Suppressor macrophage treated with lipopolysaccharide for 1 hour (primary cell): ENCODE results near the gene TASP1.

ENCODE experiments used
- DNase-seq, 3 donors: peaks; one replicate each; pipeline ENCODE4 v3.0.0-alpha.2; 2020 to 2022

TASP1 gene

DNA sequence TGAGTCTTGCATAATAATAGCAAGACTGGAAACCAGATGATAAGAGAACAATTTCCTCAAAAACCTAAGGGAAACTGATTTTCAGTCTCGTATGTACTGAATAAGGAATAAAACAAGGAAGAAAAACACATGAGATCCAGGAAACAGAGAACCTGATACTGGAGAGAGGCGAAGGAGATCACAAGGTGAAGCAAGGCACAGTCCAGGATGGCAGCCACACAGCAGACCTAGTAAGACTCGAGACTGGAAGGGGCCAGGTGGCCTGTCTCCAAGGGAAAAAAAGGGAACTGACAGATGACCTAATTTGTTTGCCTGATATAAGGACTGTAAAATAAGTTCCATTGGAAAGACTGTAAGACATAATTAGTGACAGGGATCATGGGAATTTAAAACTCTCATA, 71.1 kb downstream of the TASP1 start:
- peak in 2 of 3 donors; percentile 3 for DNase-seq

DNA sequence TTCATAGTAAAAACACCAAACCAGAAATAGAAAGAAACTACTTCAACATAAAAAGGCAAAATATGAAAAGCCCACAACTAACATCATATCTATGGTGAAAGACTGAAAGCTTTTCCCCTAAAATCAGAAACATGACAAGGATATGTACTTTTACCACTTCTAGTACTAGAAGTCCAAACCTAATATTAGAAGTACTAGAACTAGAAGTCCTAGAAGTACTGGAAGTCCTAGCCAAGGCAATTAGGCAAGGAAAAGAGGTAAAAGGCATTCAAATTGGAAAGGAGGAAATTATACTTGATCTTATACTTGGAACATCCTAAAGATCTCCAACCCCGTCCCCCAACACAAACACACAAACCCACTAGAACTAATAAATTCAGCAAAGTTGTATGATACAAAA, 74.9 kb downstream of the TASP1 start:
- DNase-seq = no peak

DNA sequence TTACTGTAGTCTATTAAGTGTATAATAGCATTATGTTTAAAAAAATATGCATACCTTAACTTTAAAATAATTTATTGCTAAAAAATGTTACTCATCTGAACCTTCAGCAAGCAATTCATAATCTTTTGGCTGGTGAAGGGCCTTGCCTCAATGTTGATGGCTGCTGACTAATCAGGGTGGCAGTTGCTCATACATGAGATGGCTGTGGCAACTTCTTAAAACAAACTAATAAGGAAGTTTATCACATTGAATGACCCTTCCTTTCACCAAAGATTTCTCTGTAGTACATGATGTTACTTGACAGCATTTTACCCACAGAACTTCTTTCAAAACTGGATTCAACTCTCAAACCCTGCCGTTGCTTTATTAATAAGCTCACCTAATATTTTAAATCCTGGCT, 84.0 kb downstream of the TASP1 start:
- peak; percentile 17 to 28 (median 20) for DNase-seq

DNA sequence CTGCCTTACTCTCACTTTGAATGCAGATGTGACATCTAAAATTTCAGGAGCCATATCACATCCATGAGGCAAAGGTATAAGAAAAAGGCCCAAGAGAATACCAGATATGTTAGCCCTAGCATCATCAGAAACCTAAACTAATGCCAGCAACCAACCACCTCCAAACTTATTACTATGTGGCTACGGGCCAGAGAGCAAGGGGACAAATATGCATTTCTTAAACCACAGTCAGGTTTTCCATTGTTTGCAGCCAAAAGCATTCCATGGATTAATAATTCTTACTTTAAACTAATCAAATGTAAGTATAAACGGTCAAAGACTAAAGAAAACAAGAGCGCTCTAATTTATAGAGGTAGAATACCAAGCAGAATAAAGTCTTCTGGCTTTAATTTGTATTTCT, 84.7 kb downstream of the TASP1 start:
- no peak for DNase-seq

DNA sequence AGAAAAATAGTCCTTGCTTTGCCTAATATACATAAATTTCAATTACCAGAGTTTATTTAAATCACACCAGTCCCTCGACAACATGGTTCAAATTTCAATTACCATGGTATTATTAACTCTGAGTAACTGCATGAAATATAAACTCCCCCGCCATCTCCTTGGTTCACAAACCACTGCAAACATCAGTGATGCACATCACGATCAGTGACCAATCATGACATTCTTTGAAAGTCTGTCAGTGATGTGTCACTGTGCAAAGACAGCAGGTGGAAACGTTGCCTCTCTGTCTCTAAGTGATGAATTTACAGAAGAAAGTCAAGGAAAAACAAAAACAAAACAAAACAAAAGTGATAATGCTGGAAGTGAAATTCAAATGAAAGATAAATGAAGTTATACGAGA, 86.7 kb downstream of the TASP1 start:
- DNase-seq = no peak

DNA sequence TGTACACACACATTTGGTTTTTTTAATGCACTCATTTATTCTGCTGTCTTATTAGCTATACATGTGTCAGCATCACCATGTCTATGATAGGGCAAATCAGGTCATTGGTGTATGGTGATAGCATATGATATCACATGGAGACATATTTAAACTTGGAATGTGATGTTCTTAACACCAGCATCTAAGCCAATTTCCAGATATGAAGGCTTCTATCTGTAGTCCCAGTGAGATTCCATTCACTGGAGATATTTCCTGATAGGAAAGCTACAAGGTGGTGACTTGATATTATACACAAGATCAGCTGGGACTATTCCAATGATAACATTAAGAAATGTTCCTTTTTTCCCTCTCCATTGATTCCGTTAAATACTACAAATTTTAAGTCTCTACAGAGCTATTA, 89.3 kb downstream of the TASP1 start:
- DNase-seq = no peak

DNA sequence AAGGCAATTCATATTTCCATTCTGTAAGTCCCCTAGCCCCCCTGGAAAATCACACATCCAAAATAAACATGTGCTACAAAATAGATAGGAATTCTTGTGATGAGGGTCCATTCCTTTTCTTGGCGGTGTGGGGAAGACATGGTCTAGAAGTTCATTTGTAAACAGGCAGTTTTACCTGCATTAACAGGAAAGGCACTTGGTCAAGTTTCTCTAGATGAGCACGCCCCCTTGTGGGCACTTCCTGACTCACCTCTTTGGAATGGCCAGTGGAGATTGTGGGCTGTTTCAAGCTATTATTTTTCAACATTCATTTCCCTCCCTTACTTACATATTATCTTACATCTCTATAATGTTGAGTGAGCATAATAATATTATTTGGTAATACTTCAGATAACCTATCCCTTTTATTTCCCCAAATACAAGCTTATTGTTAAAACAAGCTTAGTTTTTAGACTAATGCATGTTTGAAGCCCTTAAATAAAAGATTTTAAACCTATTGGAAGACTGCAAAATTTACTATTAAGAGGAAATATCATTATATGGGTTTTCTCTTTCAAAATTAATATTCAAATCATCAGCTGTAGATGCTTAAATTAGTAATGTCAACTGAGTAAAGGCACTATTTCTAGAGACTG, 92.1 kb downstream of the TASP1 start:
- DNase-seq = peak; percentile 76 to 89 (median 81)

DNA sequence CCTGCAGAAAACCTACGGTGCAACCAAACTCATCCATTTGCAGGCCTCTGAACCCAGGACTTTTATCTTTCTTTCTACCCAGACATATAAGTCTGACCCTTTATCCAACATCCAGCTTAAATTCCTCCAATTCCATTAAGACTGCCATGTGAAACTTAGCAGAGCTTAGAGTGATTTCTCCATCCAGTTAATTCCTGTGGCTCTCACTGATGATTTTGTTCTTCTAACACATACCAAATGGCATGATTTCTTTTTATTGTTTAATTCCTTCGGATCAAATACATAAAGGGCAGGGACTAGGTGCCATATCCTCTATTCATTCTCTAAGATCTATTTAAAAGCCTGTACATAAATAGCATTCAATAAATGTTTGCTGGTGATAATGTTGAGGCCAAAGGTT, 92.9 kb downstream of the TASP1 start:
- no peak for DNase-seq

DNA sequence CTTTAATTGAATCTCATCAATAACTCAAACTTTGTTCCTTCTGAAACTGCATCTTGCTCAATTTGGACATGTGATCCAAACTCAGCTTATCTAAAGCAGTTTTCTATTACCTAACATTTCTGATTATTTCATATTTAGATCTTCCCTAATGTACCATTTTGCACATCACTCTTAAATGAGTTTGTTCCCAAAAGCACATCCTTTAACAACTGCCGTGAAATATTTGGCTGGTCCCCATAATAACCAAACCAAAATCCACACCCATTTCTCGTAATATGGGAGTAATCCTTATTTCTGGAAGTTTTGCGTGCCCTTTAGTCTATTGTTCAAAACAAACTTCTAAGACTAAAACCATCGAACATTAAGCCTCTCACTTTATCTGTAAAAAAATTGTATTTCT, 94.9 kb downstream of the TASP1 start:
- DNase-seq = no peak

DNA sequence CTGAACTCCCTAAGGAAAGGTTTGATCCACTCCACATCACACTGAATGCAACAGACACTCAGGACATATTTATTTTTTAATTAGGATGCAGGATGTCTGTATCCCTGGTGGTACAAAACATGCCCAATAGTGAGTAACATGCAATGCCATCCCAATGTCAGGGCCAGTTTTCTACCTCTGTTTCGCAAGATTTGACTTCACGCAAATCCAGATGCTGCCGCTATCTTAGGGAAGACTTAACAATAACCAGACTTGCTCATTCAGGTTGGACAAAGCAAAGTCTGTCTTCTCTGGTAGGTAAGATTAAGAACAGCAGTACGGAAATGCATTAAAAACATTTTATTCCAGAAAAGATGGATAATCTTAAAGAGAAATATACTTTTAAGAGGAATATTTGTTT, 103.1 kb downstream of the TASP1 start:
- no peak for DNase-seq

DNA sequence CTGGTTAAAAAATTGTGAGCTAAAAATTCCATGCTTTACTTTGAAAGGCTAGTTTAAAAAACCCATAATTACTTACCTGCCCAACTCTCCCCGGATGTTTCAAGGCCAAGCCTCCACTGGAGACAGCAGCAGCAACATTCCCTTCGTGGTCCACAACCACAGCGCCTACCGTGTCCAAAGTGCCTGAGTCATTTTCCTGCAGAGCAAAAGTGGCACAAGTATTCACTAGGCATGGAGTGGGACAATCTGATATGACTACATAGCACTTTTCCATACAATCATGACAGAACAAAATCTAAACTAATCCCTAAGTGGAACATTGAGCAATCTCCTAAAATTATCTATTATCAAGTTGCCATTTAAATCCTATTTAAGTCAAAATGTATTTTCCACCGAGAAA, 104.8 kb downstream of the TASP1 start:
- DNase-seq = no peak

DNA sequence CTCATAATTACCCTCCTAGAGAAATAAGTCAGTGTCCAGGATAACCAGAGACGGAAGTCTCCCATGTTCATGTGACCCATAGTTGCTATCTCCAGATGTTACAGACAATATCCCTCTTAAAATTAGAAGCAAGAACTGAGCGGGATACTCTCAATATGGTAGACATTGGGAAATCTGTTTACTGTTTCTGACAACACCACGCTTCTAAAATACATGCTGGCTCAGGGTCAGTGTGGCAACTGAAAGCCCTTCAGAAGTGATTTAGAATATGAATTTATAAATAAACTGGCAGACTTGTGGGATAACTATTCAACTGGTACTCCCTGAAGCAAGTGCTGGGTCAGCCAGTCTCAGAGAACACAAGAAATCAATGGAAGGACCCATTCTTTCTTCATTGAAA, 108.6 kb downstream of the TASP1 start:
- no peak for DNase-seq

DNA sequence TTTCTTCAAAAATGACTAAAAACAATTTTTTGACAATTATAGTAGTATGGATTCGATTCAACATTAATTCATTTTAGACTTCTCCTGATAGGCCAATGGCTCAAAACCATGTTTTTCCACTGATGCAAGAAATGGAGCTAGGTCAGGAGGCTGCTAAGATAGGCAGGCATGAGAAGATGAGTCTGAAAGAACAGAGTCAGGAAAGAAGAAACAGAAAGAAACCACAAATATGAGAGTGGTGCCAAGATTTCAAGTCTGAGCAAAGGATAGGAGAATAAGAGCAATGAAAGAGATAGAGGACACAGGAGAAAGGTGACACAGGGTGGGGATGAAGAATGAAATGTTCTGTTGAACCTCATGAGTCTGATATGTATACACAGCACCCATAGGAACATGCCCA, 112.2 kb downstream of the TASP1 start:
- DNase-seq = no peak

DNA sequence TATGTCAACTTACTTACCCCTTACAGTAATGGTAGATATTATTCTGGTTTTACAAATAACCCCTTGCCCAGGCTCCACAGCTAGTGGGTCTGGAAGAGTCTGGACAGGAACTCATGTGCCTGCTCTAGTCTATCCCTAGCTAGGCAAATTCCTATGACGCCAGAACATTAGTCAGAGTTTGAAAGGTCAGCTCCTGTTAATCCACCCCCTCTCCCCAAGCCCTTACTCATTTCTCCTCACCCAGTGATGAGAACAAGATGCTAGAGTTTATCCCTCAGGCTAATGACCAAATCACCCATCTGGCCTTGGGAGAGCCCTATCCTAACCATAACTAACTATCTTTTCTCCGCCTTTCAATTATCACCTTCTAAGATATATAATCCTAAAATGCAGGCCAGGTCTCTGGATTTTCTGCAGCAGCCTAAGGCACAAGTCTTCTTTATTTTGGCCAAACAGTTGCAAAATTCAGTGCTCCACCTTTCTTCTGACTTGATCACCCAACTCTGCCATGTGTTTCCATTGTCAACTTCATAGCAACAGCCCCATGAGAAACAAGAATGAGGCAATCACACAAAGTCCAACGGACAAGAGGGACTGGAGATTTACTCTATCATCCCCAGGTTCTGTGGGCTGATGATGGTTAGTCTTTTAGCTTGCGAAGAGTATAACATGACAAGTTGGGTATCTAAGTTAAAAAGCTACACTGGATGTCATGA, 113.3 kb downstream of the TASP1 start:
- peak; percentile 18 to 61 (median 38) for DNase-seq

DNA sequence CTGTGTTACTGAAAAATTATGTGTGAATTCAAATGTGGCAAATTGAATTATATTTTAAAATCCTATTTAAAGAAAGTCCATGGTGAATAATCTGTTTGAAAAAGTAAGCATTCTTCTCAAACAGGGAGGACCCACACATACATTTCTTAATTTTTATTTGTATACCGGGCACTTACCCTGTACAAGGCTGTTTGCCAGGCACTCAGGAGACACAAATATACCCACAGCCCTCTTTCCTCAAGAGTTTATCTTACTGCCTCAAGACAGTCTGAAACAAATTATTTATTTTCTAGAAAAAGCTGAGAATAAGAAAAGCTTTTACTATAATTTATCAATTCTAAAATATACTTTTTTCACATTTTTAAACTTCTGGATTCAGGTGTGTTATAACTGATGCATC, 114.4 kb downstream of the TASP1 start:
- DNase-seq = no peak

DNA sequence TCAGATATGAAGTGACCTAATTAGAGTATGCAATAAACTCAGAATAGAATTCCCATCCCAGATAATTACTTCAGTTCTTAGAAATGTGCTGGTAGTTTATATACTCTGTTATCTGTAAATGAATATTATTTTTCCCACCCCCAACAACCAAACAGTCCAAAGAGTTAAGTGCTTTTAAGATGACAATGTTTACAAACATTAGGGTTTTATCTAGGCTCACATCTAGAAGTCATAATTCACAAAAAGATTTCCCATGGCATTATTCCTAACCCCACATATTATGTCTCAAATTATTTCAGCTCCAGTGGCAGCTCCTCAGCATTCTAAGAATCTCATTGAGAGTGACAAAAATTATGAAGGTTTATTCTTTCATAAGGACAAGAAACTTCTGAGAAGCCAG, 120.9 kb downstream of the TASP1 start:
- no peak for DNase-seq

DNA sequence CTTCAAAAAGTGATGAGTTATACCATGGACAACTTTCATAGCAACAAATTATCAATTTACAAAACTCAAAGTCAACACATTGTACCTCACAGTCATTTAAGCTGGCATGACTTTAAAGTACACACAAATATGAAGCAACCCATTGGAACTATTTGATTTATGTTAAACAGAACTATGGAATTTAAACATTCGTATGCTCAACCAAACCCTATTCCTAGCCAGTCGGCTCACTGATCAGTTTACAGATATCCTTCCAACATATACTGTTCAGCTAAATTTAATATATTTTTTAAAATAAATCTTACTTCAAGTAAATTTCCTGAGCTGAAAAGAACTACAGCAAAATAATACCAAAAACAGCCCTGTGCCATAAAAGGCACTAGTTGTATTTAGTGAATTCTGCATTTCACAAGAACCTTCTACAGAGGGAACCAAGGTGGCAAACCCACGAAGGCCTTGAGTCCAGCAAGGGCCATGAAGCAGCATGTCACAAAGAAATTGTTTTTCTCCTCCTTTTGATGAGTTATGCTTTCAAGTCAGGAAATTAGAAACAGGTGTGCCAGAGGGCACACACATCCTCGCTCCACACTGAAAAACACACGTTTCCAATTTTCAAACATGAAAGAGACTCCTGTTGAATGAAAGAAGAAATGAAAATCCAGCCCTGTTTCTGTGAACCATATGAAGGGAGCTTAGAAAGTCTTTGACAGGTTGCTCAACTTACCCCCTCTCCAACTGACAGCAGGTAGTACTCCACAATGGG, 122.8 kb downstream of the TASP1 start:
- DNase-seq = no peak

DNA sequence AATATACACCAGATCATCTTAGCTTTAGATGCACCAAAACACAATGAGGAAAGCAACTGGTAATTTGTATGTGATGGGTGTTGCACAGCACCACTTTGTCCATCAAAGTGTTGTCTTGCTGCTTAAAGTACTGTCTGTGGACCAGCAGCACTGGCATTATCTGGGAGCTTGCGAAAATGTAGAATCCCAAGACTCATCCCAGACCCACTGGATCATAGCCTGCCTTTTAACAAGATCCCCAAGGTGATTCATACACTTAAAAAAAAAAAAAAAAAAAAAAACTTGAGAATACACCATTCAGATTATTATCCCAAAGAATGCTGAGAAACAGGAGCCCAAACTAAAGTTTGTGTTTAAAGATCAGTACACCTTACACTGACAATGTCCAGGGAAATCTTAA, 123.4 kb downstream of the TASP1 start:
- no peak for DNase-seq

DNA sequence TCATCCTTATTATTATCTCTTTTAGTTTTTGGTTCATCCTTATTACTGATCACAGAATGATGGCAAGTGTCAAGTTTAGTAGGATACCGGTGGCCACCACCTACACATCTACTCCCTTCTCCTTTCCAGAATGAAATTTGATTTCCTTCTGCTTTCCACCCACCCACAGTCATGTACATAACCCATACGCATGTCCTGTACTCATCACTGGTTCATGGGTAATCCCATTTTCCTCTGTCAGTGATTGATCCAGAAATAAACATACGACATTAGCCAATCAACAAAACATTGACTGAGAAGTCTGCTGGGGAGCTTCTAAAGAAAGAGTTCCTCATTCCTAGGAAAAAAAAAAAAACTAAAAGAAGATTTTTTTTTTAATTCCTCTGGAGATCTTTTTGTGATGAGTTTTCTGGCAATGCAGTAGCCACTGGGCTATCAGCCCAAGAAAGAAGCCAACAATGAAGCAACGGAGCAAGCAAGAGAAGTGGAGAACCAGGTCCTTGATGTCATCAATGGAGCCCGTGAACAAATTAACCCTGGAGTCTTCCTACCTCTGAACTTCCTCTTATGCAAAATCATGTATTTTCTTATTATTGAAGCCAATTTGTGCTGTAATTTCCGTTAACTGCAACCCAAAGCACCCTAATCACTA, 127.8 kb downstream of the TASP1 start:
- DNase-seq = peak; percentile 62 to 83 (median 66)

DNA sequence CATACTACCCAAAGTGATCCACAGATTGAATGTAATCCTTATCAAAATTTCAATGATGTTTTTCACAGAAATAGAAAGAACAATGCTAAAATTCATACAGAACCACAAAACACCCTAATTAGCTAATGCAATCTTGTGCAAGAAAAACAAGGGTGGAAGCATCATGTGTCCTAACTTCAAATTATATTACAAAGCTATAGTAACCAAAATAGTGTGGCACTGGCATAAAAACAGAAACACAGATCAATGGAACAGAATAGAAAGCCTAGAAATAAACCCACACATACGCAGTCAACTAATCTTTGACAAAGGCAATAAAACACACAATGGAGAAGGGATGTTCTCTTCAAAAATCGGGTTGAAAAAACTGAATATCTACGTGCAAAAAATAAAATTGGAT, 131.1 kb downstream of the TASP1 start:
- no peak for DNase-seq

DNA sequence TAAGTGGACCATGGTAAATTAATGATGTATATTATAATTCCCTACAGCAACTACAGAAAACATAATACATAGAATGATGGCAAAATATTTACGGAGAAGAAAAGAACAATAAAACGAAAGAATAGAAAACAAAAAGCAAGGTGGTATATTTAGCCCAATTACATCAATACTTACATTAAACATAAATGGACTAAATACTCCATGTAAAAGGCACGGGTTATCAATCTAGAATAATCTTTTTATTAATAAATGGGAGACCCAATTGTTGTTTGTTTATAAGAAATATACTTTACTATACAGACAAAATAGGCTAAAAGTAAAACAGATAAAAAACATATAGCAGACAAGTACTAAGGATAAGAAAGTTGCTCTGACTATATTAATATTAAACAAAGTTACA, 137.2 kb downstream of the TASP1 start:
- DNase-seq = no peak

DNA sequence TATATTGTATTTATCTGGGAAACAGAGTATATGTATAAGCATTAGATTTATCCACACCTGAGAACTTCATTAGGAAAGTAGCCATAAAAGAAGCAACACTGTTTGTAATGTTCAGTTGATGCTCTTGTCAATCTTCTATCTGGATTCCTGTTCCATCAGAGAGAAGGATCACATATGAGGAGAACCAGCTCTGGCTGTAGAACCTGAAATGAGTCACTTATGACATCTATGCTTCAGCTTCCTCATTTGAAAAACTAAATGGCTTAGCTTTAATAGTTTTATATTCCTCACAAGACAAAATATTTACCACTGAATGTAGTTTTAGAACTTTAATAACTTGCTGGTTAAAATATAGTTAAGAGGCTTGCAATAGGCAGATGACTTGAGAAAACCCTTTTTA, 144.7 kb downstream of the TASP1 start:
- DNase-seq = peak; percentile 33 to 65 (median 57)

DNA sequence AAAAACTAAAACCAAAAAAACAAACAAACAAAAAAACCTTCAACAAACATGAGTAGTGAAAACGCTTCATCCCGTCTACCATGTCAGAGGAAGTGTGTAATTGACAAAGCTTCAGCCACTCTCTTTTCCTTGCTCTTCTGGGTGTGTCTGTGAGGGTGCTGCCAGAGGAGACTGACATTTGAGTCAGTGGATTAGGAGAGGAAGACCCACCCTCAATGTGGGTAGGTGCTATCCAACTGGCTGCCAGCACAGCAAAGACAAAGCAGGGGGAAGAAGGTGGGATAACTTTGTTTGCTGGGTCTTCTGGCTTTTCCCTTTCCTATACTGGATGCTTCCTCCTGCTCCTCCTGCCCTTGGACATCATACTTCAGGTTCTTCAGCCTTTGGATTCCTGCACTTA, 145.6 kb downstream of the TASP1 start:
- DNase-seq = no peak
